H1 (cell line): ENCODE measurements around the gene MRTFB. TPM values are rescaled to one million over a fixed set of nuclear protein-coding genes. Genes with fewer than 3 reads are reported as not detected.
"Not testable (repeated sequence)": the region's sequence is repeated elsewhere in the genome, so short reads cannot be mapped to it uniquely, and the experiment has no call there.

Experiments used
- CTCF ChIA-PET: fragments of 300-600 bp; sonication (Branson Sonifier 250); formaldehyde crosslinking; loops from one replicate; lab custom pipeline; 2021; ENCODE audit not compliant: partially characterized antibody; lab: Charles Lee
- POLR2A ChIA-PET: fragments of 300-600 bp; sonication (Branson Sonifier 250); formaldehyde crosslinking; loops from one replicate; lab custom pipeline; 2021; ENCODE audit warnings: inconsistent platforms; ENCODE audit not compliant: partially characterized antibody; lab: Charles Lee
- DNase-seq, 2 experiments: peaks; one replicate each; pipeline versions ENCODE4 v3.0.0 to v3.0.0-alpha.2; 2010 to 2022; ENCODE audit warnings: low spot score in 2 of 2, low read depth in 1 of 2, mixed read lengths in 1 of 2
- FAIRE-seq: peaks from 2 replicates; lab custom pipeline; 2011; peaks lifted over from hg19 to GRCh38; lab: Jason Lieb, UNC
- H2AFZ ChIP-seq: 2 replicates; pipeline ENCODE4 v1.8.1; 2012; ENCODE audit warnings: low read length, inconsistent platforms
- H2AK5ac ChIP-seq: 2 replicates; pipeline ENCODE4 v1.6.1; 2013; ENCODE audit warnings: low read depth, low read length
- H2BK120ac ChIP-seq: replicated peaks from 2 replicates; pipeline ENCODE3; 2013; ENCODE audit warnings: low read depth, low read length, inconsistent platforms
- H2BK12ac ChIP-seq: 2 replicates; pipeline ENCODE4 v1.6.1; 2013; ENCODE audit warnings: low read depth, low read length
- H2BK15ac ChIP-seq: 2 replicates; pipeline ENCODE4 v1.6.1; 2013; ENCODE audit warnings: low read length
- H2BK20ac ChIP-seq: 2 replicates; pipeline ENCODE4 v1.6.1; 2013; ENCODE audit warnings: low read length
- H2BK5ac ChIP-seq: 2 replicates; pipeline ENCODE4 v1.6.1; 2013; ENCODE audit warnings: low read depth, low read length
- H3K14ac ChIP-seq: 2 replicates; pipeline ENCODE4 v1.6.1; 2013; ENCODE audit warnings: inconsistent platforms; ENCODE audit not compliant: insufficient read length
- H3K18ac ChIP-seq: 2 replicates; pipeline ENCODE4 v1.6.1; 2013; ENCODE audit warnings: low read length; ENCODE audit errors: extremely low read depth
- H3K23ac ChIP-seq: 2 replicates; pipeline ENCODE4 v1.6.1; 2013; ENCODE audit warnings: inconsistent platforms; ENCODE audit not compliant: insufficient read length
- H3K23me2 ChIP-seq: 2 replicates; pipeline ENCODE4 v1.6.1; 2013; ENCODE audit warnings: low read depth, low read length
- H3K27ac ChIP-seq: 2 replicates; pipeline ENCODE4 v1.6.1; 2011; ENCODE audit warnings: low read depth, low read length, inconsistent platforms
- H3K27me3 ChIP-seq, 4 experiments: replicated peaks in 1 of 4; 1 replicate in 1 of 4; 2 replicates in 3 of 4; pipeline versions ENCODE4 v1.6.1 to v1.8.1; 2011 to 2013; ENCODE audit warnings: low read length in 3 of 4, mild to moderate bottlenecking in 3 of 4, inconsistent platforms in 2 of 4, mixed read lengths in 2 of 4, moderate library complexity in 1 of 4; ENCODE audit not compliant: control insufficient read depth in 3 of 4, insufficient read depth in 3 of 4; ENCODE audit errors: extremely low read depth in 1 of 4
- H3K36me3 ChIP-seq, 4 experiments: 2 replicates each; pipeline versions ENCODE4 v1.6.1 to v1.8.1; 2011 to 2013; ENCODE audit warnings: mild to moderate bottlenecking in 4 of 4, low read length in 3 of 4, moderate library complexity in 2 of 4, control low read depth in 1 of 4, inconsistent platforms in 1 of 4; ENCODE audit not compliant: insufficient read depth in 4 of 4, control insufficient read depth in 2 of 4
- H3K4ac ChIP-seq: replicated peaks from 2 replicates; pipeline ENCODE3; 2013; ENCODE audit warnings: low read length, low read depth, mixed read lengths, inconsistent platforms; ENCODE audit not compliant: insufficient read length
- H3K4me1 ChIP-seq, 4 experiments: replicated peaks in 1 of 4; 1 replicate in 1 of 4; 2 replicates in 3 of 4; pipeline versions ENCODE4 v1.6.1 to v1.8.1; 2011 to 2013; ENCODE audit warnings: low read length in 3 of 4, inconsistent platforms in 2 of 4, mixed read lengths in 1 of 4; ENCODE audit not compliant: insufficient read depth in 4 of 4, control insufficient read depth in 3 of 4
- H3K4me2 ChIP-seq, 2 experiments: 2 replicates each; pipeline versions ENCODE4 v1.6.1 to v1.8.1; 2011 to 2013; ENCODE audit warnings: low read depth in 2 of 2, low read length in 2 of 2, control low read depth in 1 of 2, inconsistent platforms in 1 of 2, mild to moderate bottlenecking in 1 of 2; ENCODE audit not compliant: insufficient read depth in 1 of 2
- H3K4me3 ChIP-seq, 4 experiments: fragments of 200-600, 300-600 bp in 1 of 4; sonication (generic), shearing (Covaris generic), sonication (Bioruptor Twin) in 1 of 4; 2 replicates each; pipeline versions ENCODE4 v1.5.1 to v1.8.1; 2011 to 2016; ENCODE audit warnings: low read length in 4 of 4, low read depth in 3 of 4, control low read depth in 2 of 4, inconsistent platforms in 2 of 4, mild to moderate bottlenecking in 2 of 4, mixed read lengths in 1 of 4, moderate library complexity in 1 of 4; ENCODE audit not compliant: insufficient read depth in 2 of 4; ENCODE audit errors: extremely low read depth in 1 of 4
- H3K56ac ChIP-seq: replicated peaks from 2 replicates; pipeline ENCODE3; 2013; ENCODE audit warnings: low read depth, mild to moderate bottlenecking, mixed read lengths, low read length, inconsistent platforms; ENCODE audit not compliant: insufficient read length
- H3K79me1 ChIP-seq: 2 replicates; pipeline ENCODE4 v1.6.1; 2013; ENCODE audit warnings: low read depth, low read length, control low read depth
- H3K79me2 ChIP-seq, 2 experiments: 2 replicates each; pipeline versions ENCODE4 v1.6.1 to v1.8.1; 2012 to 2013; ENCODE audit warnings: low read length in 2 of 2, mild to moderate bottlenecking in 2 of 2, inconsistent platforms in 1 of 2; ENCODE audit not compliant: insufficient read depth in 2 of 2, control insufficient read depth in 1 of 2
- H3K9ac ChIP-seq, 4 experiments: replicated peaks in 1 of 4; 1 replicate in 1 of 4; 2 replicates in 3 of 4; pipeline versions ENCODE4 v1.6.1 to v1.8.1; 2011 to 2013; ENCODE audit warnings: low read depth in 3 of 4, low read length in 3 of 4, control low read depth in 2 of 4, mild to moderate bottlenecking in 2 of 4, moderate library complexity in 2 of 4, inconsistent platforms in 1 of 4; ENCODE audit errors: extremely low read depth in 1 of 4
- H3K9me3 ChIP-seq, 2 experiments: 2 replicates each; pipeline versions ENCODE4 v1.6.1 to v1.8.1; 2012 to 2013; ENCODE audit warnings: mild to moderate bottlenecking in 2 of 2, moderate library complexity in 2 of 2, control low read depth in 1 of 2, inconsistent platforms in 1 of 2, low read depth in 1 of 2, low read length in 1 of 2, mixed read lengths in 1 of 2; ENCODE audit not compliant: insufficient read depth in 2 of 2
- H4K20me1 ChIP-seq, 2 experiments: replicated peaks in 1 of 2; 2 replicates each; pipeline versions ENCODE3 to v1.8.1; 2011 to 2013; ENCODE audit warnings: inconsistent platforms in 2 of 2, low read length in 2 of 2, mild to moderate bottlenecking in 1 of 2; ENCODE audit not compliant: insufficient read depth in 2 of 2, control insufficient read depth in 1 of 2
- H4K5ac ChIP-seq: 2 replicates; pipeline ENCODE4 v1.6.1; 2013; ENCODE audit warnings: low read length, low read depth, mixed read lengths, inconsistent platforms; ENCODE audit not compliant: insufficient read length
- H4K8ac ChIP-seq: 2 replicates; pipeline ENCODE4 v1.8.0; 2013; ENCODE audit warnings: mild to moderate bottlenecking, moderate library complexity, low read length, inconsistent platforms; ENCODE audit not compliant: insufficient read depth; ENCODE audit errors: extremely low read depth
- H4K91ac ChIP-seq: replicated peaks from 2 replicates; pipeline ENCODE3; 2013; ENCODE audit warnings: low read length, mixed read lengths, inconsistent platforms; ENCODE audit not compliant: insufficient read length
- CHD2 ChIP-seq: IDR thresholded peaks from 2 replicates; pipeline ENCODE4 v1.6.1; 2012; ENCODE audit warnings: low read length, improper control_type of control experiment
- SIRT6 ChIP-seq: IDR thresholded peaks from one replicate; pipeline ENCODE4 v1.7.1; 2012; ENCODE audit warnings: low read length, inconsistent platforms
- SP1 ChIP-seq: IDR thresholded peaks from 2 replicates; pipeline ENCODE4 v1.6.1; 2011; ENCODE audit warnings: low read depth, low read length
- WGBS, 2 experiments: shearing (Covaris generic) in 1 of 2; methylation state at CpG; one replicate each; pipeline versions ENCODE4 v1.1.6 to v1.1.7; 2013 to 2015; ENCODE audit warnings: low lambda C conversion rate in 2 of 2, mixed read lengths in 2 of 2, inconsistent platforms in 1 of 2, low coverage in 1 of 2, missing lambda C conversion rate in 1 of 2; ENCODE audit not compliant: insufficient replicate concordance in 2 of 2, insufficient coverage in 1 of 2, insufficient read length in 1 of 2; ENCODE audit errors: extremely low coverage in 1 of 2, missing lambda C conversion rate in 1 of 2; 5-methylcytosine and 5-hydroxymethylcytosine counted together
- polyA plus RNA-seq, 7 experiments: library from polyadenylated mRNA; depleted of rRNA in 3 of 7; stranded (reverse) in 5 of 7; unstranded in 2 of 7; fragments of >200 nt in 5 of 7; fragments of 200-250 nt in 2 of 7; gene quantifications; 1 replicate in 5 of 7; 2 replicates in 1 of 7; 4 replicates in 1 of 7; pipeline versions ENCODE4 v1.2.1 to v1.2.3, GENCODE V29; 2011 to 2013; ENCODE audit warnings: missing spikeins in 2 of 7, mixed read lengths in 2 of 7
- total RNA-seq: library from RNA; stranded (reverse); fragmentation: NEBNext Ultra II Directional; extraction: Animal tissue kit (Norgen Biotek cat#: 25700); gene quantifications from 2 replicates; pipeline ENCODE4 v1.2.1, GENCODE V29; 2021
- TF ChIP-seq, protein P1 (sequence below), 3 experiments: IDR thresholded peaks; 1 replicate in 2 of 3; 2 replicates in 1 of 3; pipeline versions ENCODE4 v1.5.1 to v1.6.1; 2011; ENCODE audit warnings: low read length in 3 of 3, mild to moderate bottlenecking in 3 of 3, inconsistent platforms in 2 of 3, low read depth in 1 of 3, moderate library complexity in 1 of 3; ENCODE audit not compliant: insufficient read depth in 1 of 3; ENCODE audit errors: control extremely low read depth in 1 of 3
- TF ChIP-seq, protein P2 (sequence below): IDR thresholded peaks from 2 replicates; pipeline ENCODE4 v1.6.1; 2011; ENCODE audit warnings: low read depth, mild to moderate bottlenecking, low read length; ENCODE audit not compliant: insufficient read depth

Gene MRTFB
- total and polyA plus RNA-seq, 2 of the 8 experiments (the other 6 are each of a cell fraction or from before 2014, with no cell fraction given): 13.5 to 34.9 TPM

DNA sequence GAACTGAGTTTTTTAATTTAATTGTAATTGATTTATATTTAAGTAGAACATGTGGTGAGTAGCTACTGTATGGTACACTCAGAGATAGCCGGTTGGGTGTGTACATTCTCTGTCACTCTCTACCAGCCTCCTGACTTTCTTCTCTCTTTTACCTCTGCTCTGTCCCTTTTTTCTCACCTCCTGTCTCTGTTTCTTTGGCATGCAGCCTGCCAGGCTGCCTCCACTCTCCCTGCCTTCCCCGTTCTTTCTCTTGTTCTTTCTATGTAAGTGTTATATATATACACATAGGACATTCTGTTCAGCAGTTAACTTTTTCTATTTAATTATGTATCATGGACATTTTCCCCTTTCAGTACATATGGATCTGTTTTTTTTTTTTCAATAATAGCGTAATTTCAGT, 50.8 kb downstream of the MRTFB start (continued):
- TF ChIP-seq, protein P1, sequence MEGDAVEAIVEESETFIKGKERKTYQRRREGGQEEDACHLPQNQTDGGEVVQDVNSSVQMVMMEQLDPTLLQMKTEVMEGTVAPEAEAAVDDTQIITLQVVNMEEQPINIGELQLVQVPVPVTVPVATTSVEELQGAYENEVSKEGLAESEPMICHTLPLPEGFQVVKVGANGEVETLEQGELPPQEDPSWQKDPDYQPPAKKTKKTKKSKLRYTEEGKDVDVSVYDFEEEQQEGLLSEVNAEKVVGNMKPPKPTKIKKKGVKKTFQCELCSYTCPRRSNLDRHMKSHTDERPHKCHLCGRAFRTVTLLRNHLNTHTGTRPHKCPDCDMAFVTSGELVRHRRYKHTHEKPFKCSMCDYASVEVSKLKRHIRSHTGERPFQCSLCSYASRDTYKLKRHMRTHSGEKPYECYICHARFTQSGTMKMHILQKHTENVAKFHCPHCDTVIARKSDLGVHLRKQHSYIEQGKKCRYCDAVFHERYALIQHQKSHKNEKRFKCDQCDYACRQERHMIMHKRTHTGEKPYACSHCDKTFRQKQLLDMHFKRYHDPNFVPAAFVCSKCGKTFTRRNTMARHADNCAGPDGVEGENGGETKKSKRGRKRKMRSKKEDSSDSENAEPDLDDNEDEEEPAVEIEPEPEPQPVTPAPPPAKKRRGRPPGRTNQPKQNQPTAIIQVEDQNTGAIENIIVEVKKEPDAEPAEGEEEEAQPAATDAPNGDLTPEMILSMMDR (IDR thresholded peaks at IDR 0.05; ENCODE audit: control extremely low read depth in 1 of 3, insufficient read depth in 1 of 3, low read depth in 1 of 3, low read length in 3 of 3): no peak
- TF ChIP-seq, protein P2, sequence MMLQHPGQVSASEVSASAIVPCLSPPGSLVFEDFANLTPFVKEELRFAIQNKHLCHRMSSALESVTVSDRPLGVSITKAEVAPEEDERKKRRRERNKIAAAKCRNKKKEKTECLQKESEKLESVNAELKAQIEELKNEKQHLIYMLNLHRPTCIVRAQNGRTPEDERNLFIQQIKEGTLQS: no peak
- TF ChIP-seq CHD2 (no peak), SP1 (no peak), SIRT6 (no peak)
- TF ChIP-seq, all 59 proteins: peak for 0

DNA sequence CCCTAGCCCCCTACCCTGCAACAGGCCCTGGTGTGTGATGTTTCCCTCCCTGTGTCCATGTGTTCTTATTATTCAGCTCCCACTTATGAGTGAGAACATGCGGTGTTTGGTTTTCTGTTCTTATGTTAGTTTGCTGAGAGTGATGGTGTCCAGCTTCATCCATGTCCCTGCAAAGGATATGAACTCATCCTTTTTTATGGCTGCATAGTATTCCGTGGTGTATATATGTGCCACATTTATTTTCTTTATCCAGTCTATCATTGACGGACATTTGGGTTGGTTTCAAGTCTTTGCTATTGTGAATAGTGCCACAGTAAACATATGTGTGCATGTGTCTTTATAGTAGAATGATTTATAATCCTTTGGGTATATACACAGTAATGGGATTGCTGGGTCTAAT, 51.3 kb downstream of the MRTFB start:
- H2AK5ac ChIP-seq, H3K18ac ChIP-seq, H3K23me2 ChIP-seq, H3K9me3 ChIP-seq, H4K5ac ChIP-seq, CTCF ChIA-PET, H3K27me3 ChIP-seq, H2BK20ac ChIP-seq, FAIRE-seq, H3K4me1 ChIP-seq, H2BK120ac ChIP-seq, H4K8ac ChIP-seq, H3K27ac ChIP-seq, H3K56ac ChIP-seq, H2BK15ac ChIP-seq, H3K4me2 ChIP-seq, H2AFZ ChIP-seq, H2BK5ac ChIP-seq, H3K4me3 ChIP-seq, DNase-seq, H3K79me1 ChIP-seq, H4K91ac ChIP-seq, H3K9ac ChIP-seq, H2BK12ac ChIP-seq, H3K23ac ChIP-seq, H3K36me3 ChIP-seq, H3K14ac ChIP-seq, H3K4ac ChIP-seq: not testable (repeated sequence)
- WGBS, 2 experiments: 95% methylated on average over 3 of the region's 3 CpGs; no CpG with 5 or more reads in 1 of the 2 experiments
- peaks cover 2 to 10% of the 10 kb centered on the region in 2 experiments for H4K20me1 ChIP-seq
- peaks cover 0 to 61% of the 10 kb centered on the region in 2 experiments; a peak in 2 of 4 replicates for H3K79me2 ChIP-seq
- POLR2A ChIA-PET: interaction anchor here (1.4 kb wide), 1 partner anchor 10 kb away, joined by 3 read pairs; no protein-coding TSS in a partner anchor
